Upper lobe of left lung (tissue), 4 donors: Measurements from ENCODE around the gene TEAD4.

Experiments
- POLR2A ChIP-seq, 4 donors: fragments of 450-650 bp; IDR thresholded peaks; one replicate each; pipeline ENCODE4 v1.5.1; 2016 to 2017; ENCODE audit warnings: antibody characterized with exemption in 4 of 4, mild to moderate bottlenecking in 2 of 4
- POLR2AphosphoS5 ChIP-seq, 2 donors: sonication (generic); formaldehyde crosslinking; IDR thresholded peaks; one replicate each; pipeline ENCODE4 v1.5.1; 2017; ENCODE audit warnings: antibody characterized with exemption in 2 of 2

DNA sequence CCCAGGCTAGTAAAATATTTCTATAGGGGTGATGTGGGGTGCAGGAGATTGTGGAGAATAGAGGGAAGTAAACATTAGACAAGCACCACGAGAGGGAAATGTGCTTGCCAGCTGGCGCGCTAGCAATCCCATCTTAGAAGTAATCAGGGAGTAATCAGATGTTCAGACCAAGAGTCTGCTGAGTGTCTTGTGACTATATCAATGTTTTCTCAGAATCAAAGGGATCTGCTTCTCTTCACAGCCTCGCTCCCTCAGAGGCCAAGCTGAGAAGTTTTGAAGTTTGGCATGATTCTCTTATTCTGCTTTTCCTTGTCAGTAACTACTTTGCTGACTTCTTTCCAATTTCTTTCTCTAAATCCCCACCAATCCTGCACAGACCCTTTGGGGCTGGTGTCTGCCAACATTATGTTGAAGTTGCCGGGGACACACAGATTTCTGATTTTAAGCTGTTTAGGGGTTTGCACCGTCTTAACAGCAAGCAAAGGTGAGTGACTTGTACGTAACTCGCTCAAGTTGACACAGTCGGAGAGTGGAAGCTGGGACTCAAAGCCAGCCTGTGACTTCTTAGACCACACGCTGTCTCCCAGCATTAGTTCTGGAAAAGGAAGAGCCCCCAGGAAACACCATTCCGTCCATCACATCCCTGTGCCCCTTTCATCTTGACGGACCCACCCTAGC is 96.0 kb downstream of the TEAD4 start:
- TF ChIP-seq POLR2AphosphoS5 (IDR thresholded peaks at IDR 0.05) (no peak), POLR2A (IDR thresholded peaks at IDR 0.05) (no peak)
